ENCODE measurements around the gene BTBD16. TPM values are rescaled to one million over a fixed set of nuclear protein-coding genes. Genes with fewer than 3 reads are reported as not detected.

Gene BTBD16
- total and polyA plus RNA-seq, 2 of the 13 experiments (the other 11 are each of a cell fraction or from before 2014, with no cell fraction given) = 5.0 to 11.9 TPM

DNA sequence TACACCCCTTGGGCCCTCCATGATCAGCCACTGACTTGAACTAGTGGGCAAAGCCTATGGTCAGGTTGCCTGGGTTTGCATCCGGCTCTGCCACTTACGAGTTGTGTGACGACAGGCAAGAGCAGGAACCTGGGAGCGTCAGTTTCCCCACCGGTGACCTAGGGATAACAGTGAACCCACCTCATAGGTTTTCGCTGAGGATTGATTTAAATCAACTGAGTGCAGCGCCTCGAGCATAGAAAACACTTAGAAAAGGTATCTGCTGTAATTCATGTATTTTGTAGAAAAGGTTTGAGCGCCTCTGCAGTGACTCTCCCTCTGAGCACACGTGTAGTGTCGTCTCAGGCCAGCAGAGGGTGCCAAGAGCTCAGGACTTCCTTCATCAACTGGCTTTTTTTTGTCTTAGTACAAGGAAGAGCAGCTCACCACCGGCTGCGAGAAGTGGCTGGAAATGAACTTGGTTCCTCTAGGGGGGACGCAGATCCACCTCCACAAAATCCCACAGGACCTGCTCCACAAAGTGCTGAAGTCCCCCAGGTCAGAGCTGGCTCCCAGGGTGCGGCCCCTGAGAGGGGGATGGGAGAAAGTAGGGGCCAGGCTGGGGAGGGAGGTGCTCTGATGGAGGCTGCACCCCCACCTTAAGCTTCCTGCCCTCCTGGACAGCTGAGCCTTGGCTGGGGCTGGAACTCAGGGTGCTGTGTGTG lies 27.7 kb downstream of the BTBD16 start (continued):
- TF ChIP-seq ZNF687 (CRISPR knock-in tag; IDR thresholded peaks at IDR 0.05) = peak; percentile 76
- TF ChIP-seq ZNF484 (CRISPR knock-in tag; IDR thresholded peaks at IDR 0.05; ENCODE audit: borderline replicate concordance, low read depth) = no peak
- no peak for TF ChIP-seq BCL3 (CRISPR knock-in tag; IDR thresholded peaks at IDR 0.05)
- no peak for TF ChIP-seq KAT8 (CRISPR knock-in tag; IDR thresholded peaks at IDR 0.05)
- no peak for TF ChIP-seq FOXK2 (IDR thresholded peaks at IDR 0.05)
- TF ChIP-seq ARNT (IDR thresholded peaks at IDR 0.05) = no peak
- TF ChIP-seq, protein P1, sequence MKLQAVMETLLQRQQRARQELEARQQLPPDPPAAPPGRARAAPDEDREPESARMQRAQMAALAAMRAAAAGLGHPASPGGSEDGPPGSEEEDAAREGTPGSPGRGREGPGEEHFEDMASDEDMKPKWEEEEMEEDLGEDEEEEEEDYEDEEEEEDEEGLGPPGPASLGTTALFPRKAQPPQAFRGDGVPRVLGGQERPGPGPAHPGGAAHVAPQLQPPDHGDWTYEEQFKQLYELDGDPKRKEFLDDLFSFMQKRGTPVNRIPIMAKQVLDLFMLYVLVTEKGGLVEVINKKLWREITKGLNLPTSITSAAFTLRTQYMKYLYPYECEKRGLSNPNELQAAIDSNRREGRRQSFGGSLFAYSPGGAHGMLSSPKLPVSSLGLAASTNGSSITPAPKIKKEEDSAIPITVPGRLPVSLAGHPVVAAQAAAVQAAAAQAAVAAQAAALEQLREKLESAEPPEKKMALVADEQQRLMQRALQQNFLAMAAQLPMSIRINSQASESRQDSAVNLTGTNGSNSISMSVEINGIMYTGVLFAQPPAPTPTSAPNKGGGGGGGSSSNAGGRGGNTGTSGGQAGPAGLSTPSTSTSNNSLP (IDR thresholded peaks at IDR 0.05; ENCODE audit: low read depth, low read length) = no peak
- no peak for TF ChIP-seq PRMT3 (CRISPR knock-in tag; IDR thresholded peaks at IDR 0.05; ENCODE audit: borderline replicate concordance, low read depth)
- 0 out of 2 replicates have a peak, but pooled peaks have one; percentile 70 for TF ChIP-seq KLF12 (CRISPR knock-in tag; IDR thresholded peaks at IDR 0.05; ENCODE audit: borderline replicate concordance)
- TF ChIP-seq HNRNPL (IDR thresholded peaks at IDR 0.05; ENCODE audit: low read depth, low read length) = no peak
- TF ChIP-seq HNRNPK (IDR thresholded peaks at IDR 0.05; ENCODE audit: low read depth, low read length, poor library complexity, severe bottlenecking) = no peak
- TF ChIP-seq SMAD9 (CRISPR knock-in tag; IDR thresholded peaks at IDR 0.05) = no peak
- TF ChIP-seq HMG20B (CRISPR knock-in tag; conservative IDR thresholded peaks at IDR 0.05) = 0 out of 2 replicates have a peak, but pooled peaks have one; percentile 13
- TF ChIP-seq ZBTB26 (CRISPR knock-in tag; IDR thresholded peaks at IDR 0.05; ENCODE audit: borderline replicate concordance) = no peak
- no peak for TF ChIP-seq ZNF513 (CRISPR knock-in tag; conservative IDR thresholded peaks at IDR 0.05)
- peak; percentile 44; the same call in 1 of the 2 replicates for TF ChIP-seq SATB2 (CRISPR knock-in tag; IDR thresholded peaks at IDR 0.05)
- TF ChIP-seq MIXL1 (CRISPR knock-in tag; IDR thresholded peaks at IDR 0.05) = peak; percentile 48; the same call in 1 of the 2 replicates
- no peak for TF ChIP-seq ZSCAN25 (CRISPR knock-in tag; IDR thresholded peaks at IDR 0.05)
- TF ChIP-seq ZNF441 (CRISPR knock-in tag; IDR thresholded peaks at IDR 0.05; ENCODE audit: borderline replicate concordance) = no peak

Data from HepG2 (cell line).